ENCODE data around the gene STPG3.

- TF ChIP-seq, protein P1, sequence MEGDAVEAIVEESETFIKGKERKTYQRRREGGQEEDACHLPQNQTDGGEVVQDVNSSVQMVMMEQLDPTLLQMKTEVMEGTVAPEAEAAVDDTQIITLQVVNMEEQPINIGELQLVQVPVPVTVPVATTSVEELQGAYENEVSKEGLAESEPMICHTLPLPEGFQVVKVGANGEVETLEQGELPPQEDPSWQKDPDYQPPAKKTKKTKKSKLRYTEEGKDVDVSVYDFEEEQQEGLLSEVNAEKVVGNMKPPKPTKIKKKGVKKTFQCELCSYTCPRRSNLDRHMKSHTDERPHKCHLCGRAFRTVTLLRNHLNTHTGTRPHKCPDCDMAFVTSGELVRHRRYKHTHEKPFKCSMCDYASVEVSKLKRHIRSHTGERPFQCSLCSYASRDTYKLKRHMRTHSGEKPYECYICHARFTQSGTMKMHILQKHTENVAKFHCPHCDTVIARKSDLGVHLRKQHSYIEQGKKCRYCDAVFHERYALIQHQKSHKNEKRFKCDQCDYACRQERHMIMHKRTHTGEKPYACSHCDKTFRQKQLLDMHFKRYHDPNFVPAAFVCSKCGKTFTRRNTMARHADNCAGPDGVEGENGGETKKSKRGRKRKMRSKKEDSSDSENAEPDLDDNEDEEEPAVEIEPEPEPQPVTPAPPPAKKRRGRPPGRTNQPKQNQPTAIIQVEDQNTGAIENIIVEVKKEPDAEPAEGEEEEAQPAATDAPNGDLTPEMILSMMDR (IDR thresholded peaks at IDR 0.05), result peak; percentile 22; the same call in 1 of the 2 replicates
- TF ChIP-seq GATA2 (CRISPR knock-in tag; IDR thresholded peaks at IDR 0.05) (no peak), POLR2AphosphoS5 (IDR thresholded peaks at IDR 0.05; ENCODE audit: low read depth, low read length) (no peak), GABPA (IDR thresholded peaks at IDR 0.05; ENCODE audit: low read depth) (no peak)
These were observed 50.2 kb downstream of the STPG3 start for GRCh38 chr9:137301081-137301947.

All from SK-N-SH (cell line).